Measurements from ENCODE around the gene RPS25. TPM values are rescaled to one million over a fixed set of nuclear protein-coding genes. Genes with fewer than 3 reads are reported as not detected.

The RPS25 gene
- total and polyA plus RNA-seq, 10 donors, result 945 to 5,214 (median 1,205) TPM

DNA sequence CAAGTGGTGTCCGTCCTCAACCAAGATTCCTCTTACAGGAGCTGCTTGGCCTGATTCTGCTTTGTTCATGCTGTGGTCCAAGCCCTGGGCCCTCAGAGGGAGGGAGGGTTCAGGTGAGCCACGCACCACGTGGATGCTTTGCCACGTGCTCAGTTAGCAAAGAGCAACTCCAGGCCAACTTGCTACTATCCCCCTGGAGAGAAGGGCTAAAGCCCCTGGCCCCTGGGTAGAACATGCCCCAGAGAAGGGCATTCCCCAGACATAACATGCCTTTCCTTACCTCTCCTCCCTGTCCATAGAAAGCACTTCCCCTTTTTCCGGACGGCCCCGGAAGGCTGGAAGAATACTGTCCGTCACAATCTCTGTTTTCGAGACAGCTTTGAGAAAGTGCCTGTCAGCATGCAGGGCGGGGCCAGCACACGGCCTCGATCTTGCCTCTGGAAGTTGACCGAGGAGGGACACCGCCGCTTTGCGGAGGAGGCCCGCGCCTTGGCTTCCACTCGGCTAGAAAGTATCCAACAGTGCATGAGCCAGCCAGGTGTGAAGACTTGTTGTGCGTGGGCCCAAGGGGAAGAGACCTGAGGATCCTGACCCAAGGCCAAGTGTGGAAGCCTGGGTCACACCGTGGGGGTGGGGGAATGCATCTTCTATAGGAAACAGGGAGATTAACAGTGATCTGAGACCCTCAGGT is 37.8 kb downstream of the RPS25 start:
- H3K4me3 ChIP-seq, result peak overlapping the region in 3 of 8 donors; percentile 6 to 41 (median 19)
- TF ChIP-seq POLR2AphosphoS5 (IDR thresholded peaks at IDR 0.05), result peak in 1 of 3 donors; percentile 23
- no peak for TF ChIP-seq CTCF (IDR thresholded peaks at IDR 0.05 in 8 of 11, conservative IDR thresholded peaks at IDR 0.05 in 3 of 11)
- no peak for TF ChIP-seq POLR2A (IDR thresholded peaks at IDR 0.05)
- H3K27ac ChIP-seq, result no peak overlapping the region
- intact Hi-C loops (cut with DNase I; ENCODE audit: low total_unique reads), result no loop called here
- peak; percentile 43 for DNase-seq
- peaks cover 0 to 17% (median 0%) of the 10 kb centered on the region in 7 donors for H3K27me3 ChIP-seq (replicated peaks in 1 of 7)
- no peaks in the 10 kb centered on the region for H3K36me3 ChIP-seq
- 34 to 47% (median 39%) methylated on average over 21 of the region's 21 CpGs for WGBS, 5 donors
- H3K9me3 ChIP-seq, result no peaks in the 10 kb centered on the region
- H3K4me1 ChIP-seq, result peaks cover 0 to 16% (median 4%) of the 10 kb centered on the region in 6 donors

GRCh38 chr11:118979434-118979833 is 38.7 kb downstream of the RPS25 start:
- peak; percentile 5 for DNase-seq
- Histone ChIP-seq H3K27ac (no peak overlapping the region), H3K9me3 (no peaks in the 10 kb centered on the region), H3K4me3 (no peak overlapping the region), H3K36me3 (no peaks in the 10 kb centered on the region), H3K4me1 (peaks cover 0 to 16% (median 4%) of the 10 kb centered on the region in 6 donors), H3K27me3 (replicated peaks in 1 of 7) (peaks cover 0 to 23% (median 0%) of the 10 kb centered on the region in 7 donors)
- WGBS, 5 donors, result 24 to 38% (median 32%) methylated on average over 5 to 9 of the region's 9 CpGs
- intact Hi-C loops (cut with DNase I; ENCODE audit: low total_unique reads), result no loop called here
- TF ChIP-seq POLR2AphosphoS5 (IDR thresholded peaks at IDR 0.05), result no peak
- TF ChIP-seq CTCF (IDR thresholded peaks at IDR 0.05 in 8 of 11, conservative IDR thresholded peaks at IDR 0.05 in 3 of 11), result no peak
- no peak for TF ChIP-seq POLR2A (IDR thresholded peaks at IDR 0.05)

DNA sequence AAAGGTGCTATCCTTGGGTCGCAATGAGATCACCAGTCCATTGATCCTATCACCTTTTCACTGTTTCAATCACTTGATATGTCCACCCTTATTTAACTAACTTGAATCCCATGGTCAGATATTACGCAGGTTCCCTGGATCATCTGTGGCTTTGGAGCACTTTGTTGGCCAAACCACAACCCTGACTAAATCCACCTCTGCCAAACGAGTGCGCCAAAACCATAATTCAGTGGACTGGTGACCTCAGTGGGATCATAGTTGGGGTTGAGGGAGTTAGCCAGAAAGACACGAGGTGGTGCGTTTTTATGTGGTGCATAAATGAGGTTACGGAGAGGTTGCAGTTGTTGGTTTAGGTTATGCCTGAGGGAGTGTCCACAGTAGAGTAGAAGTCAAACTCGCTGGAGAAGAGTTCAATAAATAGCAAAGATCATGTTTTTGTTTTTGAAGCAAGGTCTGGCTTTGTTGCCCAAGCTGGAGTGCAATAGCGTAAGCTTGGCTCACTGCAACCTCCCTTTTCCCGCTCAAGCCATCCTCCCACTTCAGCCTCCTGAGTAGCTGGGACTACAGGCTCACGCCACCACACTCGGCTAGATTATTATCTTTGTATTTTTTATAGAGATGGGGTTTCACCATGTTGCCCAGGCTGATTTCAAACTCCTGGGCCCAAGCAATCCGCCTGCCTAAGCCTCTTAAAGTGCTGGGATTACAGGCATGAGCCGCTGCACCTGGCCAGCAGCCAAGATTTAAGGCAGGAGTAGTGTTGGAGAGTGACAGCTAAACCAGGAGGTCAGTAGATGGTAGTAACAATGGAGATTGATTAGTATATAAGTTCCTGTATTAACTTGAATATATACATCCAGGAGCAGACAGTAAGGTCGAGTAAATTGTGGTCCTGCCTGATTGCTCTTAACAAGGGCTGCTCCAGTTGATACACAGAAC is 42.1 kb downstream of the RPS25 start:
- TF ChIP-seq CTCF (IDR thresholded peaks at IDR 0.05 in 8 of 11, conservative IDR thresholded peaks at IDR 0.05 in 3 of 11) (no peak), POLR2A (IDR thresholded peaks at IDR 0.05) (no peak), POLR2AphosphoS5 (IDR thresholded peaks at IDR 0.05) (no peak)
- Histone ChIP-seq H3K4me1 (peaks cover 0 to 16% (median 4%) of the 10 kb centered on the region in 6 donors), H3K9me3 (no peaks in the 10 kb centered on the region), H3K27me3 (replicated peaks in 1 of 7) (peaks cover 0 to 36% (median 6%) of the 10 kb centered on the region in 7 donors), H3K4me3 (no peak overlapping the region), H3K27ac (no peak overlapping the region), H3K36me3 (no peaks in the 10 kb centered on the region)
- no peak for DNase-seq
- intact Hi-C loops (cut with DNase I; ENCODE audit: low total_unique reads), result no loop called here
- WGBS, 5 donors, result 84 to 90% (median 86%) methylated on average over 15 of the region's 15 CpGs

- H3K4me3 ChIP-seq, result no peak overlapping the region
- WGBS, 5 donors, result 83 to 100% (median 98%) methylated on average over 2 of the region's 2 CpGs
- intact Hi-C loops (cut with DNase I; ENCODE audit: low total_unique reads), result no loop called here
Observed at GRCh38 chr11:118973985-118974384, 44.2 kb downstream of the RPS25 start.

More at GRCh38 chr11:118973985-118974384, 44.2 kb downstream of the RPS25 start:
- H3K36me3 ChIP-seq, result no peaks in the 10 kb centered on the region
- peaks cover 0 to 29% (median 6%) of the 10 kb centered on the region in 7 donors for H3K27me3 ChIP-seq (replicated peaks in 1 of 7)
- no peak for DNase-seq
- H3K4me1 ChIP-seq, result no peaks in the 10 kb centered on the region
- no peaks in the 10 kb centered on the region for H3K9me3 ChIP-seq
- H3K27ac ChIP-seq, result no peak overlapping the region
- no peak for TF ChIP-seq POLR2A (IDR thresholded peaks at IDR 0.05)
- no peak for TF ChIP-seq POLR2AphosphoS5 (IDR thresholded peaks at IDR 0.05)
- no peak for TF ChIP-seq CTCF (IDR thresholded peaks at IDR 0.05 in 8 of 11, conservative IDR thresholded peaks at IDR 0.05 in 3 of 11)
